ENCODE data around the gene NR3C2. TPM values are rescaled to one million over a fixed set of nuclear protein-coding genes. Genes with fewer than 3 reads are reported as not detected.

NR3C2 gene
- total RNA-seq, 1 donor from 2014 or later: 0.75 TPM

- no peak overlapping the region for H3K27ac Mint-ChIP-seq (ENCODE audit: unreplicated experiment)
- no peaks in the 10 kb centered on the region for H3K9me3 Mint-ChIP-seq (ENCODE audit: unreplicated experiment)
- H3K4me1 Mint-ChIP-seq (ENCODE audit: unreplicated experiment): no peaks in the 10 kb centered on the region
- H3K27me3 Mint-ChIP-seq (ENCODE audit: unreplicated experiment): peaks cover 20% of the 10 kb centered on the region
- no peak for TF ChIP-seq CTCF (IDR thresholded peaks at IDR 0.05)
- DNase-seq (ENCODE audit: extremely low spot score, unreplicated experiment): no peak
- no peaks in the 10 kb centered on the region for H3K36me3 Mint-ChIP-seq (ENCODE audit: unreplicated experiment)
- H3K4me3 Mint-ChIP-seq (ENCODE audit: unreplicated experiment): no peak overlapping the region
Observed at GRCh38 chr4:148240241-148240640, 202.0 kb downstream of the NR3C2 start.

GRCh38 chr4:148239494-148239985 lies 202.7 kb downstream of the NR3C2 start:
- no peaks in the 10 kb centered on the region for H3K4me1 Mint-ChIP-seq (ENCODE audit: unreplicated experiment)
- H3K4me3 Mint-ChIP-seq (ENCODE audit: unreplicated experiment): no peak overlapping the region
- TF ChIP-seq CTCF (IDR thresholded peaks at IDR 0.05): no peak
- no peaks in the 10 kb centered on the region for H3K36me3 Mint-ChIP-seq (ENCODE audit: unreplicated experiment)
- H3K27me3 Mint-ChIP-seq (ENCODE audit: unreplicated experiment): peaks cover 14% of the 10 kb centered on the region
- no peak overlapping the region for H3K27ac Mint-ChIP-seq (ENCODE audit: unreplicated experiment)
- no peak for DNase-seq (ENCODE audit: extremely low spot score, unreplicated experiment)
- no peaks in the 10 kb centered on the region for H3K9me3 Mint-ChIP-seq (ENCODE audit: unreplicated experiment)

- no peak overlapping the region for H3K4me3 Mint-ChIP-seq (ENCODE audit: unreplicated experiment)
- no peaks in the 10 kb centered on the region for H3K9me3 Mint-ChIP-seq (ENCODE audit: unreplicated experiment)
- no peak for DNase-seq (ENCODE audit: extremely low spot score, unreplicated experiment)
- no peaks in the 10 kb centered on the region for H3K36me3 Mint-ChIP-seq (ENCODE audit: unreplicated experiment)
- TF ChIP-seq CTCF (IDR thresholded peaks at IDR 0.05): no peak
- H3K27ac Mint-ChIP-seq (ENCODE audit: unreplicated experiment): no peak overlapping the region
- no peaks in the 10 kb centered on the region for H3K4me1 Mint-ChIP-seq (ENCODE audit: unreplicated experiment)
- H3K27me3 Mint-ChIP-seq (ENCODE audit: unreplicated experiment): peaks cover 14% of the 10 kb centered on the region
Observed at GRCh38 chr4:148238811-148239493, 203.3 kb downstream of the NR3C2 start.

GRCh38 chr4:148238086-148238485 lies 204.1 kb downstream of the NR3C2 start:
- no peaks in the 10 kb centered on the region for H3K9me3 Mint-ChIP-seq (ENCODE audit: unreplicated experiment)
- H3K4me3 Mint-ChIP-seq (ENCODE audit: unreplicated experiment): no peak overlapping the region
- TF ChIP-seq CTCF (IDR thresholded peaks at IDR 0.05): no peak
- H3K27me3 Mint-ChIP-seq (ENCODE audit: unreplicated experiment): peaks cover 14% of the 10 kb centered on the region
- H3K27ac Mint-ChIP-seq (ENCODE audit: unreplicated experiment): no peak overlapping the region
- H3K4me1 Mint-ChIP-seq (ENCODE audit: unreplicated experiment): no peaks in the 10 kb centered on the region
- H3K36me3 Mint-ChIP-seq (ENCODE audit: unreplicated experiment): no peaks in the 10 kb centered on the region
- no peak for DNase-seq (ENCODE audit: extremely low spot score, unreplicated experiment)

GRCh38 chr4:148235809-148236208 lies 206.4 kb downstream of the NR3C2 start:
- peaks cover 5% of the 10 kb centered on the region for H3K9me3 Mint-ChIP-seq (ENCODE audit: unreplicated experiment)
- DNase-seq (ENCODE audit: extremely low spot score, unreplicated experiment): no peak
- no peak overlapping the region for H3K4me3 Mint-ChIP-seq (ENCODE audit: unreplicated experiment)
- no peaks in the 10 kb centered on the region for H3K4me1 Mint-ChIP-seq (ENCODE audit: unreplicated experiment)
- no peak overlapping the region for H3K27ac Mint-ChIP-seq (ENCODE audit: unreplicated experiment)
- H3K27me3 Mint-ChIP-seq (ENCODE audit: unreplicated experiment): peaks cover 12% of the 10 kb centered on the region
- no peak for TF ChIP-seq CTCF (IDR thresholded peaks at IDR 0.05)
- H3K36me3 Mint-ChIP-seq (ENCODE audit: unreplicated experiment): no peaks in the 10 kb centered on the region
